Ascending aorta (tissue), 2 donors: ENCODE measurements around the gene IL1RAP. TPM values are rescaled to one million over a fixed set of nuclear protein-coding genes. Genes with fewer than 3 reads are reported as not detected.

ENCODE experiments used
- DNase-seq, 2 donors: peaks; one replicate each; pipeline ENCODE4 v3.0.0-alpha.2; 2019; ENCODE audit warnings: low spot score in 2 of 2
- H3K27ac ChIP-seq, 2 donors: fragments of 200-600 bp; sonication (generic); one replicate each; pipeline ENCODE4 v1.5.1; 2016 to 2017; ENCODE audit warnings: mild to moderate bottlenecking in 1 of 2
- H3K27me3 ChIP-seq: fragments of 200-600 bp; sonication (generic); one replicate; pipeline ENCODE4 v1.5.1; 2017
- H3K36me3 ChIP-seq, 2 donors: fragments of 200-600 bp; sonication (generic); one replicate each; pipeline ENCODE4 v1.5.1; 2016
- H3K4me1 ChIP-seq, 2 donors: fragments of 200-600 bp; sonication (generic); one replicate each; pipeline ENCODE4 v1.5.1; 2016 to 2017; ENCODE audit warnings: mild to moderate bottlenecking in 1 of 2
- H3K4me3 ChIP-seq, 2 donors: fragments of 200-600 bp; sonication (generic); one replicate each; pipeline ENCODE4 v1.5.1; 2016 to 2017; ENCODE audit warnings: mild to moderate bottlenecking in 1 of 2
- H3K9me3 ChIP-seq, 2 donors: fragments of 200-600 bp; sonication (generic); one replicate each; pipeline ENCODE4 v1.5.1; 2016
- intact Hi-C: fragments of 100-400 bp; cut with DNase I; formaldehyde crosslinking; loops from one replicate; pipeline ENCODE4 v1.15.1; 2023
- total RNA-seq: library from RNA; depleted of rRNA; stranded (reverse); fragments of >200 nt; gene quantifications from one replicate; pipeline ENCODE4 v1.1.0, GENCODE V29; 2016
- TF ChIP-seq, protein P1 (sequence below), 3 experiments: fragments of 200-600 bp in 2 of 3; fragments of 450-650 bp in 1 of 3; sonication (generic) in 2 of 3; IDR thresholded peaks; one replicate each; pipeline ENCODE4 v1.5.1; 2016 to 2019; ENCODE audit warnings: antibody characterized with exemption in 3 of 3, mild to moderate bottlenecking in 1 of 3, moderate library complexity in 1 of 3

Gene IL1RAP
- total RNA-seq, 1 donor from 2014 or later = 12.8 TPM

- no peaks in the 10 kb centered on the region for H3K4me1 ChIP-seq
- H3K27me3 ChIP-seq = no peaks in the 10 kb centered on the region
- H3K36me3 ChIP-seq = no peaks in the 10 kb centered on the region
- H3K27ac ChIP-seq = no peak overlapping the region
- intact Hi-C loops = no loop called here
- no peak for DNase-seq
- no peaks in the 10 kb centered on the region for H3K9me3 ChIP-seq
- no peak overlapping the region for H3K4me3 ChIP-seq
- TF ChIP-seq, protein P1, sequence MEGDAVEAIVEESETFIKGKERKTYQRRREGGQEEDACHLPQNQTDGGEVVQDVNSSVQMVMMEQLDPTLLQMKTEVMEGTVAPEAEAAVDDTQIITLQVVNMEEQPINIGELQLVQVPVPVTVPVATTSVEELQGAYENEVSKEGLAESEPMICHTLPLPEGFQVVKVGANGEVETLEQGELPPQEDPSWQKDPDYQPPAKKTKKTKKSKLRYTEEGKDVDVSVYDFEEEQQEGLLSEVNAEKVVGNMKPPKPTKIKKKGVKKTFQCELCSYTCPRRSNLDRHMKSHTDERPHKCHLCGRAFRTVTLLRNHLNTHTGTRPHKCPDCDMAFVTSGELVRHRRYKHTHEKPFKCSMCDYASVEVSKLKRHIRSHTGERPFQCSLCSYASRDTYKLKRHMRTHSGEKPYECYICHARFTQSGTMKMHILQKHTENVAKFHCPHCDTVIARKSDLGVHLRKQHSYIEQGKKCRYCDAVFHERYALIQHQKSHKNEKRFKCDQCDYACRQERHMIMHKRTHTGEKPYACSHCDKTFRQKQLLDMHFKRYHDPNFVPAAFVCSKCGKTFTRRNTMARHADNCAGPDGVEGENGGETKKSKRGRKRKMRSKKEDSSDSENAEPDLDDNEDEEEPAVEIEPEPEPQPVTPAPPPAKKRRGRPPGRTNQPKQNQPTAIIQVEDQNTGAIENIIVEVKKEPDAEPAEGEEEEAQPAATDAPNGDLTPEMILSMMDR (IDR thresholded peaks at IDR 0.05) = no peak
Observed at GRCh38 chr3:190645932-190646460, 132.1 kb downstream of the IL1RAP start.

DNA sequence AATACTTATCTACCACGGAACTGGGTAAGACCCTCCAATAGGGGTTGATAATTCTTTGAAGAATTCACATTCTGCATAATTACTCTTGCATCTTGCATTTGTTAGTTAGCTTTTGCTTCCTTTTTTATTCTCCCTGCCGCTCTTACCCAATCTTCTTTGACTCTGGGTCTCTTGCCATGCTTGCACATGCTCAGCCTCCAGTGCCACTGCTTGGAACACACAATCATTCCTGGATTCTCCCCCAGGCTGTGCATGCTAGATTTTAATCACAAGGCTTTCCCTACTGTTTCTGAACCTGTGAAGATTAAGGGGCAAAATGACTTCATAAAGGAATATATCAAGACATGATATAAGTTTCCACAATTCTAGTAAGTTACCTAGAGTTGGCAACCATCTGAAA lies 133.1 kb downstream of the IL1RAP start:
- no peaks in the 10 kb centered on the region for H3K27me3 ChIP-seq
- H3K9me3 ChIP-seq = no peaks in the 10 kb centered on the region
- H3K4me1 ChIP-seq = no peaks in the 10 kb centered on the region
- no peak overlapping the region for H3K27ac ChIP-seq
- H3K4me3 ChIP-seq = no peak overlapping the region
- intact Hi-C loops = no loop called here
- no peaks in the 10 kb centered on the region for H3K36me3 ChIP-seq
- no peak for DNase-seq
- TF ChIP-seq, protein P1 (IDR thresholded peaks at IDR 0.05) = no peak

DNA sequence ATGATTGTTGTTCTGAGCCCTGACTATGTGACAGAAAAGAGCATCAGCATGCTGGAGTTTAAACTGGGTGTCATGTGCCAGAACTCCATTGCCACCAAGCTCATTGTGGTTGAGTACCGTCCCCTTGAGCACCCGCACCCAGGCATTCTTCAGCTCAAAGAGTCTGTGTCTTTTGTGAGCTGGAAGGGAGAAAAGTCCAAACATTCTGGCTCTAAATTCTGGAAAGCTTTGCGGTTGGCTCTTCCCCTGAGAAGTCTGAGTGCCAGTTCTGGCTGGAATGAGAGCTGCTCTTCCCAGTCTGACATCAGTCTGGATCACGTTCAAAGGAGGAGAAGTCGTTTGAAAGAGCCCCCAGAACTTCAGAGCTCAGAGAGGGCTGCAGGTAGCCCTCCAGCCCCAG lies 142.0 kb downstream of the IL1RAP start:
- intact Hi-C loops = no loop called here
- Histone ChIP-seq H3K4me3 (no peak overlapping the region), H3K4me1 (no peaks in the 10 kb centered on the region), H3K27me3 (no peaks in the 10 kb centered on the region), H3K9me3 (no peaks in the 10 kb centered on the region), H3K36me3 (no peaks in the 10 kb centered on the region), H3K27ac (no peak overlapping the region)
- TF ChIP-seq, protein P1 (IDR thresholded peaks at IDR 0.05) = no peak
- DNase-seq = no peak

GRCh38 chr3:190658106-190658505 lies 144.2 kb downstream of the IL1RAP start:
- intact Hi-C loops = no loop called here
- Histone ChIP-seq H3K4me3 (no peak overlapping the region), H3K9me3 (no peaks in the 10 kb centered on the region), H3K27ac (no peak overlapping the region), H3K27me3 (no peaks in the 10 kb centered on the region), H3K4me1 (no peaks in the 10 kb centered on the region), H3K36me3 (no peaks in the 10 kb centered on the region)
- no peak for DNase-seq
- TF ChIP-seq, protein P1 (IDR thresholded peaks at IDR 0.05) = no peak

- no peak overlapping the region for H3K4me3 ChIP-seq
- no peaks in the 10 kb centered on the region for H3K36me3 ChIP-seq
- TF ChIP-seq, protein P1 (IDR thresholded peaks at IDR 0.05) = no peak
- no peaks in the 10 kb centered on the region for H3K9me3 ChIP-seq
- DNase-seq = no peak
- no peak overlapping the region for H3K27ac ChIP-seq
- intact Hi-C loops = no loop called here
- no peaks in the 10 kb centered on the region for H3K27me3 ChIP-seq
- no peaks in the 10 kb centered on the region for H3K4me1 ChIP-seq
Observed at GRCh38 chr3:190666821-190667220, 152.9 kb downstream of the IL1RAP start.

GRCh38 chr3:190671658-190672057 lies 157.8 kb downstream of the IL1RAP start:
- Histone ChIP-seq H3K27me3 (no peaks in the 10 kb centered on the region), H3K36me3 (no peaks in the 10 kb centered on the region), H3K9me3 (no peaks in the 10 kb centered on the region), H3K4me3 (no peak overlapping the region), H3K27ac (no peak overlapping the region), H3K4me1 (no peaks in the 10 kb centered on the region)
- intact Hi-C loops = no loop called here
- no peak for DNase-seq
- TF ChIP-seq, protein P1 (IDR thresholded peaks at IDR 0.05) = no peak
